Thyroid gland (tissue), 4 donors: ENCODE results near the gene TMEM267.
A peak's percentile ranks its signal among the peaks of the same experiment; 100 is the strongest.

ENCODE experiments used
- POLR2A ChIP-seq, 2 donors: fragments of 450-650 bp; IDR thresholded peaks; one replicate each; pipeline ENCODE4 v1.6.1; 2017; ENCODE audit warnings: antibody characterized with exemption in 2 of 2, mild to moderate bottlenecking in 2 of 2, moderate library complexity in 1 of 2
- TF ChIP-seq, protein P1 (sequence below), 6 experiments: fragments of 200-600 bp in 3 of 6; fragments of 450-650 bp in 3 of 6; sonication (generic) in 3 of 6; IDR thresholded peaks; one replicate each; pipeline ENCODE4 v1.5.1; 2016 to 2019; ENCODE audit warnings: antibody characterized with exemption in 6 of 6, mild to moderate bottlenecking in 2 of 6, inconsistent platforms in 1 of 6, moderate library complexity in 1 of 6

DNA sequence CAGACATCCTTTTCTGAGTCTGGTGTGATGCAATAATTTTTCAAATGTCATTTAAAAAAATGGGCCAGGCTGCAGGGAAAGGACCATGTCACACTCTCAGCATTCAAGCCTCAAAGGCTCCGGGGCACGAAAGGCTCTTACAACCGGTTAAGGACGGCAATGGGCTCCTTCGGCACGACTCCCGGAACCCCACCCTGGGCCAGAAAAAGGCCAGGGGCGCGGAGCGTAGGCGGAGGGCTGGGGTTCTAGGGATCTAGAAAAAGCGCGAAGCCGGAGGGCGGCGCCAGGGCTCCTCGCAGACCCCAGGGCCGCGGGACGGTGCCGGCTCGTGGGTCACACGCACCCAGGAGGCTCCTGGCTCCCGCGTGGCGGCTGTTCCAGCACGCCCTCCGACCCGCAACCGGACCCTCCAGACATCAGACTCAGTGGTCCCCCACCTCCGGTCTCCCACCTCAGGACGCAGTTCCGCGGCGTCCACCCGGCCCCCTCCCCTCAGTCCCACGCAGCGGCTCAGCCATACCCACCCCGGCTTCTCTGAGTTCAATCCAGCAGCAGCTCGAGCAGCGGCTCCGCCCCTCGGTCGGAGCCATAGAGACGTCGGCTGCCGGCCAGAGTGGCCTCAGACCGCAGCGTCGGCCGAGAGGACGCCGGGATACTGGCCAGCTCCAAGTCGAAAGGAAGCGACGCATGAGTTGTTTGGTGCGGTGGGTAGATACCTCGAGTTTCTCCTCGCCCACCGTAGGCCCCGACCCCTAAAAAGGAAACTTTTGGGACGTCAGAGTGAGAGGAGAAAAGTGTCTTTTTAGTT is at the start of gene TMEM267:
- TF ChIP-seq POLR2A (IDR thresholded peaks at IDR 0.05) = peak; percentile 70 to 94
- TF ChIP-seq, protein P1, sequence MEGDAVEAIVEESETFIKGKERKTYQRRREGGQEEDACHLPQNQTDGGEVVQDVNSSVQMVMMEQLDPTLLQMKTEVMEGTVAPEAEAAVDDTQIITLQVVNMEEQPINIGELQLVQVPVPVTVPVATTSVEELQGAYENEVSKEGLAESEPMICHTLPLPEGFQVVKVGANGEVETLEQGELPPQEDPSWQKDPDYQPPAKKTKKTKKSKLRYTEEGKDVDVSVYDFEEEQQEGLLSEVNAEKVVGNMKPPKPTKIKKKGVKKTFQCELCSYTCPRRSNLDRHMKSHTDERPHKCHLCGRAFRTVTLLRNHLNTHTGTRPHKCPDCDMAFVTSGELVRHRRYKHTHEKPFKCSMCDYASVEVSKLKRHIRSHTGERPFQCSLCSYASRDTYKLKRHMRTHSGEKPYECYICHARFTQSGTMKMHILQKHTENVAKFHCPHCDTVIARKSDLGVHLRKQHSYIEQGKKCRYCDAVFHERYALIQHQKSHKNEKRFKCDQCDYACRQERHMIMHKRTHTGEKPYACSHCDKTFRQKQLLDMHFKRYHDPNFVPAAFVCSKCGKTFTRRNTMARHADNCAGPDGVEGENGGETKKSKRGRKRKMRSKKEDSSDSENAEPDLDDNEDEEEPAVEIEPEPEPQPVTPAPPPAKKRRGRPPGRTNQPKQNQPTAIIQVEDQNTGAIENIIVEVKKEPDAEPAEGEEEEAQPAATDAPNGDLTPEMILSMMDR (IDR thresholded peaks at IDR 0.05) = no peak
